HepG2 (cell line): Measurements from ENCODE around the gene SLC10A2.

Experiments
- NFIC ChIP-seq: IDR thresholded peaks from 2 replicates; pipeline ENCODE4 v1.6.1; 2012; ENCODE audit warnings: mild to moderate bottlenecking, low read length, inconsistent platforms
- POLR2A ChIP-seq, 2 experiments: IDR thresholded peaks; 2 replicates each; pipeline ENCODE4 v1.6.1; 2011; ENCODE audit warnings: low read depth in 2 of 2, low read length in 2 of 2, mild to moderate bottlenecking in 1 of 2, moderate library complexity in 1 of 2; ENCODE audit not compliant: insufficient read depth in 1 of 2
- RFX5 ChIP-seq: IDR thresholded peaks from 2 replicates; pipeline ENCODE4 v1.6.1; 2011; ENCODE audit warnings: low read depth, low read length, improper control_type of control experiment
- ZNF670 ChIP-seq: sonication (generic); formaldehyde crosslinking; IDR thresholded peaks from 2 replicates; pipeline ENCODE4 v1.8.0; 2022; ENCODE audit warnings: mild to moderate bottlenecking, missing genetic modification reagents, borderline replicate concordance

DNA sequence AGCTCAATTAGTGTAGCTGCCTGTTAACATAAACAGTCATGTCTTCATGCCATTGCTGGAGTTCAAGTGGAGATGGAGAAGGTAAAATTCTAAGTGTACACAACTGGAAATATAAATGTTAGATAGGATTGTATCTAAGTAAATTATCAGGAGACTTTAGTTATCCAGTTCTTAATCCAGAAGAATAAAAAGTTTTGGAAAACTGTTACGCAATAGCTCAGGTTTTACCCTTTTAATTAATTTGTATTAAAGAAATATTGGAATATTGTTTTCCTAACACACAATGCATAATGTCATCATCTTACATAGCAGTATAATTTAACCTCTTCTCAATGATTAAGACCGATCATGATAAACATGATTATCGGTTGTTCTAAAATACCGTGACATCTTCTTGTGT is 2.8 kb downstream of the SLC10A2 start:
- TF ChIP-seq RFX5: no peak
- TF ChIP-seq POLR2A (IDR thresholded peaks at IDR 0.05; ENCODE audit: insufficient read depth in 1 of 2, low read depth in 2 of 2, low read length in 2 of 2): no peak
- TF ChIP-seq NFIC: no peak
- TF ChIP-seq ZNF670 (CRISPR knock-in tag): no peak
